Ureter (tissue), 1 donor: Measurements from ENCODE around the gene GATB. TPM values are rescaled to one million over a fixed set of nuclear protein-coding genes. Genes with fewer than 3 reads are reported as not detected.
"Not testable (repeated sequence)": the region's sequence is repeated elsewhere in the genome, so short reads cannot be mapped to it uniquely, and the experiment has no call there.

ENCODE experiments used
- DNase-seq: peaks from one replicate; pipeline ENCODE4 v3.0.0-alpha.2; 2020; ENCODE audit warnings: low spot score
- total RNA-seq: library from RNA; stranded (reverse); gene quantifications from one replicate; pipeline ENCODE4 v1.2.4, GENCODE V29; 2023
- donor health status: DM: yes; HTN: yes; CAD: no.

Gene GATB
- total RNA-seq, 1 donor from 2014 or later = 17.5 TPM

- no peak for DNase-seq
Measured at GRCh38 chr4:151785484-151786157, 24.8 kb upstream of the GATB start.

- DNase-seq = no peak
Measured at GRCh38 chr4:151784706-151785105, 23.9 kb upstream of the GATB start.

- DNase-seq = no peak
Measured at GRCh38 chr4:151783867-151784266, 23.1 kb upstream of the GATB start.

GRCh38 chr4:151782296-151782695 is 21.5 kb upstream of the GATB start:
- DNase-seq = no peak

- no peak for DNase-seq
Measured at GRCh38 chr4:151781026-151781425, 20.2 kb upstream of the GATB start.

GRCh38 chr4:151777471-151777870 is 16.7 kb upstream of the GATB start:
- DNase-seq = no peak

- no peak for DNase-seq
Measured at GRCh38 chr4:151774324-151774723, 13.5 kb upstream of the GATB start.

- DNase-seq = no peak
Measured at GRCh38 chr4:151772274-151772673, 11.5 kb upstream of the GATB start.

- no peak for DNase-seq
Measured at GRCh38 chr4:151771664-151772063, 10.9 kb upstream of the GATB start.

GRCh38 chr4:151770154-151770553 is 9.3 kb upstream of the GATB start:
- no peak for DNase-seq

- DNase-seq = no peak
Measured at GRCh38 chr4:151768835-151769234, 8.0 kb upstream of the GATB start.

- DNase-seq = no peak
Measured at GRCh38 chr4:151766691-151767090, 5.9 kb upstream of the GATB start.

GRCh38 chr4:151760002-151760401 is 805 bp downstream of the GATB start:
- no peak for DNase-seq

- no peak for DNase-seq
Measured at GRCh38 chr4:151753056-151753455, 7.8 kb downstream of the GATB start.

- no peak for DNase-seq
Measured at GRCh38 chr4:151750156-151750555, 10.7 kb downstream of the GATB start.

- no peak for DNase-seq
Measured at GRCh38 chr4:151745481-151746231, 15.2 kb downstream of the GATB start.

GRCh38 chr4:151744614-151745013 is 16.2 kb downstream of the GATB start:
- DNase-seq = no peak

GRCh38 chr4:151743894-151744293 is 16.9 kb downstream of the GATB start:
- DNase-seq = no peak

- DNase-seq = no peak
Measured at GRCh38 chr4:151743128-151743854, 17.5 kb downstream of the GATB start.

GRCh38 chr4:151738720-151739517 is 21.9 kb downstream of the GATB start:
- no peak for DNase-seq

- not testable (repeated sequence) for DNase-seq
Measured at GRCh38 chr4:151736852-151737251, 24.0 kb downstream of the GATB start.

GRCh38 chr4:151736361-151736760 is 24.4 kb downstream of the GATB start:
- DNase-seq = no peak
